KOPT-K1 (cell line): ENCODE measurements around the gene MAP6D1.

Experiments
- H3K27ac ChIP-seq: fragments of 200-600 bp; sonication (generic); 2 replicates; pipeline ENCODE4 v1.5.1; 2016; ENCODE audit warnings: antibody characterized with exemption, mild to moderate bottlenecking, low read depth, low read length; ENCODE audit not compliant: poor library complexity, severe bottlenecking
- H3K36me3 ChIP-seq: fragments of 200-600 bp; sonication (generic); 2 replicates; pipeline ENCODE4 v1.5.1; 2017; ENCODE audit warnings: antibody characterized with exemption, mild to moderate bottlenecking, low read length, moderate library complexity; ENCODE audit not compliant: insufficient read depth
- H3K9me3 ChIP-seq: fragments of 200-600 bp; sonication (generic); 2 replicates; pipeline ENCODE4 v1.5.1; 2017; ENCODE audit warnings: antibody characterized with exemption, low read length, mild to moderate bottlenecking; ENCODE audit not compliant: insufficient read depth, poor library complexity, severe bottlenecking

The MAP6D1 gene

GRCh38 chr3:183766745-183767606 lies 58.4 kb downstream of the MAP6D1 start:
- Histone ChIP-seq H3K27ac (no peak overlapping the region), H3K9me3 (no peaks in the 10 kb centered on the region), H3K36me3 (peaks cover 93% of the 10 kb centered on the region)

GRCh38 chr3:183766107-183766506 lies 59.3 kb downstream of the MAP6D1 start:
- no peak overlapping the region for H3K27ac ChIP-seq
- no peaks in the 10 kb centered on the region for H3K9me3 ChIP-seq
- H3K36me3 ChIP-seq: peaks cover 96% of the 10 kb centered on the region
